Right lobe of liver (tissue), 6 donors: Measurements from ENCODE around the gene ATP1A2. TPM values are rescaled to one million over a fixed set of nuclear protein-coding genes. Genes with fewer than 3 reads are reported as not detected.

Source experiments
- ATAC-seq, 4 donors: fragments of 200-7000 bp; cut with Tn5 transposase; one replicate each; pipeline ENCODE4 v1.9.1; 2020; ENCODE audit warnings: mild to moderate bottlenecking in 4 of 4, moderate library complexity in 4 of 4
- DNase-seq, 3 donors: peaks; one replicate each; pipeline ENCODE4 v3.0.0-alpha.2; 2020
- H3K27ac ChIP-seq, 3 donors: fragments of 200-600 bp; one replicate each; pipeline ENCODE4 v1.8.0; 2022
- H3K27me3 ChIP-seq, 2 donors: fragments of 200-600 bp; one replicate each; pipeline ENCODE4 v1.8.0; 2022
- H3K36me3 ChIP-seq, 4 donors: fragments of 200-600 bp; sonication (generic) in 1 of 4; one replicate each; pipeline versions ENCODE4 v1.5.1 to v1.8.0; 2017 to 2022; ENCODE audit warnings: control low read depth in 1 of 4
- H3K4me1 ChIP-seq, 4 donors: fragments of 200-600 bp; sonication (generic) in 1 of 4; one replicate each; pipeline versions ENCODE4 v1.5.1 to v1.8.0; 2017 to 2022; ENCODE audit warnings: control low read depth in 1 of 4
- H3K4me3 ChIP-seq, 3 donors: fragments of 200-600 bp; one replicate each; pipeline ENCODE4 v1.8.0; 2022
- H3K9me3 ChIP-seq, 4 donors: fragments of 200-600 bp; sonication (generic) in 1 of 4; one replicate each; pipeline versions ENCODE4 v1.5.1 to v1.8.0; 2017 to 2022; ENCODE audit warnings: control low read depth in 1 of 4
- CTCF ChIP-seq, 4 donors: fragments of 200-600 bp in 3 of 4; fragments of 450-650 bp in 1 of 4; IDR thresholded peaks; one replicate each; pipeline versions ENCODE4 v1.5.1 to v1.8.0; 2016 to 2022; ENCODE audit warnings: antibody characterized with exemption in 4 of 4, mild to moderate bottlenecking in 2 of 4
- POLR2A ChIP-seq: fragments of 450-650 bp; IDR thresholded peaks from one replicate; pipeline ENCODE4 v1.6.1; 2017; ENCODE audit warnings: antibody characterized with exemption, mild to moderate bottlenecking
- WGBS: methylation state at CpG from one replicate; pipeline ENCODE4 v1.1.6; 2018; ENCODE audit warnings: low coverage, low lambda C conversion rate; ENCODE audit not compliant: insufficient coverage; ENCODE audit errors: missing lambda C conversion rate; 5-methylcytosine and 5-hydroxymethylcytosine counted together
- intact Hi-C, 2 donors: fragments of 100-400 bp; cut with DNase I; formaldehyde crosslinking; loops; one replicate each; pipeline versions ENCODE4 v1.11.2 to v1.14.1; 2022
- total RNA-seq, 6 experiments: library from RNA; depleted of rRNA in 2 of 6; stranded (reverse); fragments of >200 nt in 2 of 6; fragmentation: NEBNext Ultra II Directional in 3 of 6; extraction: Animal tissue kit (Norgen Biotek cat#: 25700) in 3 of 6; gene quantifications; one replicate each; pipeline versions ENCODE4 v1.1.0 to v1.2.4, GENCODE V29; 2016 to 2023
- donor health status: DM: no; HTN: yes; CAD: no.
- donor health status: DM: no; HTN: no; CAD: no.
- donor health status: DM: no; HTN: no; CAD: no.
- donor health status: DM: no; HTN: yes; CAD: no.
- donor health status: DM: no; HTN: yes; CAD: no.

Gene ATP1A2
- total RNA-seq, 6 experiments from 2014 or later = 0.22 to 1.7 (median 0.36) TPM

- TF ChIP-seq POLR2A = no peak
- no peak for TF ChIP-seq CTCF (IDR thresholded peaks at IDR 0.05)
- intact Hi-C loops = no loop called here
- ATAC-seq = no peak
- H3K4me1 ChIP-seq = no peaks in the 10 kb centered on the region
- no peaks in the 10 kb centered on the region for H3K27me3 ChIP-seq
- WGBS = 62% methylated on average over 3 of the region's 3 CpGs
- no peak for DNase-seq
- no peak overlapping the region for H3K27ac ChIP-seq
- H3K9me3 ChIP-seq = no peaks in the 10 kb centered on the region
- no peaks in the 10 kb centered on the region for H3K36me3 ChIP-seq
- H3K4me3 ChIP-seq = no peak overlapping the region
Measured at GRCh38 chr1:160129558-160129957, 14.0 kb downstream of the ATP1A2 start.

DNA sequence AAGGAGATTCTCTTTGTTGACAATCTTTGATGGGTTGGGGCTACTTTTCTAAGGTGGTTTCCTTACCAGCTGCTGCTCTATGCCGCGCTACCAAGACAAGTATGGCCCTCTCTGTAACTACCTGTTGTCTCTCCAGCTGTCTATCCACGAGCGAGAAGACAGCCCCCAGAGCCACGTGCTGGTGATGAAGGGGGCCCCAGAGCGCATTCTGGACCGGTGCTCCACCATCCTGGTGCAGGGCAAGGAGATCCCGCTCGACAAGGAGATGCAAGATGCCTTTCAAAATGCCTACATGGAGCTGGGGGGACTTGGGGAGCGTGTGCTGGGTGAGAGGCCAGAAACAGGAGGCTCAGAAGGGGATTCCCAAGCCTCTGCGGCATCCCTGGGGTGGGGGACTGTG, 14.4 kb downstream of the ATP1A2 start:
- H3K27me3 ChIP-seq = no peaks in the 10 kb centered on the region
- intact Hi-C loops = no loop called here
- 94% methylated on average over 9 of the region's 11 CpGs for WGBS
- no peaks in the 10 kb centered on the region for H3K36me3 ChIP-seq
- ATAC-seq (no peak), DNase-seq (no peak)
- TF ChIP-seq POLR2A (no peak), CTCF (IDR thresholded peaks at IDR 0.05) (no peak)
- no peaks in the 10 kb centered on the region for H3K4me1 ChIP-seq
- H3K4me3 ChIP-seq = no peak overlapping the region
- no peaks in the 10 kb centered on the region for H3K9me3 ChIP-seq
- no peak overlapping the region for H3K27ac ChIP-seq

DNA sequence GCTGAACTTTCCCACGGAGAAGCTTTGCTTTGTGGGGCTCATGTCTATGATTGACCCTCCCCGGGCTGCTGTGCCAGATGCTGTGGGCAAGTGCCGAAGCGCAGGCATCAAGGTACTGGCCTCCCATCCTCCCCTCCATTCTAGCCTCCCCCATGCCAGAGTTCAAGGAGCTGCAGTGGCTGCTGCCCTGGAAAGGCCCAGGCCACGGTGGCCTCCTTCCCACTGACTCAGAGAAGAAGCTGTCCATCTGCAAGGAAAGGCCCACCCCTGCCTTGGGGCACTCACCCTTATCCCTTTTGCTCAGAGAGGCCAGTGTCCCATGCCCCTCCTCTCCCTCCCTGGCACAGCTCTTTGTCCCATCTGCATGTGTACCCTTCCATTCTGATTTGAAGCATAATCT, 14.9 kb downstream of the ATP1A2 start:
- Histone ChIP-seq H3K9me3 (no peaks in the 10 kb centered on the region), H3K36me3 (no peaks in the 10 kb centered on the region), H3K27me3 (no peaks in the 10 kb centered on the region), H3K27ac (no peak overlapping the region), H3K4me3 (no peak overlapping the region), H3K4me1 (no peaks in the 10 kb centered on the region)
- 80% methylated on average over 1 of the region's 5 CpGs for WGBS
- no peak for TF ChIP-seq CTCF (IDR thresholded peaks at IDR 0.05)
- TF ChIP-seq POLR2A = no peak
- DNase-seq = no peak
- intact Hi-C loops = no loop called here
- no peak for ATAC-seq

DNA sequence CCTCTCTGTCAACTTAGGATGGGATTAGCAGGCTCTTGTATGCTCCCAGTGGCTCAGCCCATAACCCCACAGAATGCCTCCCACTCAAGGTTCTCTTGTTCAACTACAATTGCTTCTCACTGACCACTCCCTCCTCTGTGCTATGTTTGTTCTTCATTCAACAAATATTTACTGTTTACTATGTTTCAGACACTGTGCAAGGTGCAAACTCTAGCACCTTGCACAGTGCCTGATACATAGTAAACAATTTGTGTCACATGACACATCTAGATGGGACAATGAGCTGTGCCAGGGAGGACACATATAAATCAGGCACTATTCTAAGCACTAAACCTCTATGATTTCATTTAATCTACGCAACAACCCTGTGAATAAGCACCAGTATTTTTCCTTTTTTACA, 15.4 kb downstream of the ATP1A2 start:
- ATAC-seq = no peak

More for the DNA sequence above, 15.4 kb downstream of the ATP1A2 start:
- Histone ChIP-seq H3K4me1 (no peaks in the 10 kb centered on the region), H3K4me3 (no peak overlapping the region), H3K36me3 (no peaks in the 10 kb centered on the region), H3K27ac (no peak overlapping the region), H3K27me3 (no peaks in the 10 kb centered on the region), H3K9me3 (no peaks in the 10 kb centered on the region)
- WGBS = 88% methylated on average over 1 of the region's 1 CpG
- intact Hi-C loops = no loop called here
- DNase-seq = no peak
- TF ChIP-seq CTCF (IDR thresholded peaks at IDR 0.05) (no peak), POLR2A (no peak)
